COLO829 (cell line): ENCODE results near the gene CMYA5.
A peak's percentile ranks its signal among the peaks of the same experiment; 100 is the strongest.

ENCODE experiments used
- DNase-seq: peaks from one replicate; pipeline ENCODE4 v3.0.0; 2012; ENCODE audit warnings: low spot score

CMYA5 gene

DNA sequence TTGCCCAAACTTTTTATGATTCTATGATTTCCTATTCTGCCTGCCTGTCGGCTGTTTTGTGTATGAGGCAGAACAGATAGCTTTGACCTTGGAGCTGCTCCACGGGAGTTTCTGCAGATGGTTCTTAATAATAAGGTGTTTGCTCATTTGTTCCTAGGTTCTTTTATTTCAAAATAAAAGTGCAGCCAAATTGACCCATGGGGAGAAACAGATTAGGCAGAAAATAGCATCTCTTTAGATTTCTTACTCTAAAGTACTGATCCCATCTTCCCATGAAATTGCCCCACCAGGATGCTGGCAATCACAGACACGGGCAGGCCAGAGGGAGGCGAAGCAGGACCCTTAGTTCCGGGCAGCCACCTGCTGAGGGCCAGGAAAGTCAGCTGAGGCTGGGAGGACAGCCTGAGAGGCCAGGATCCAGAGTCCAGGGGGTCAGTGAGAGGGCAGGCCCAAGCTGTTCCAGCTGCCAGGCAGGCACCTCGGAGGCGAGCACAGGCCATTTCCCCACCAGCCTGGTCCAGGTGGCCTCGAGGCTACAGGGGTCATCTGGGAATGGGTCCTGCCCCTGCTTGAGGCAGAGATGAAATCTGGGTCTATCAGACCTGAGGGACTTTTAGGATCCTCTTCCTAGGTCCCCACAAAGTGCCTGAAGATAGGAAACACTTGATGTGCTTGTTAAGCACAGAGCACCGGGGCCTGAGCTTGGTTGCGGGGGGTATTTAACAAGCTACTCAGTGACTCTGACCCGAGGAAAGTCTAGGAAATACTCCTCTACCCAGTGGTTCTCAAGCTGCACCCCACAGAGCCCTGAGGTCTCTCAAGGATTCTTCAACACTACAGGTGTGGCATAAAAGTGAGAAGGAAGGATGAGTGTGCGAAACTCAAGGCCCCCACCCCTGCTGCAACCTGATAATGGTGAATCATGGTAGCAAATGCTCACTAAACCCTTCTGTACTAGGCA is 145.4 kb downstream of the CMYA5 start:
- no peak for DNase-seq

DNA sequence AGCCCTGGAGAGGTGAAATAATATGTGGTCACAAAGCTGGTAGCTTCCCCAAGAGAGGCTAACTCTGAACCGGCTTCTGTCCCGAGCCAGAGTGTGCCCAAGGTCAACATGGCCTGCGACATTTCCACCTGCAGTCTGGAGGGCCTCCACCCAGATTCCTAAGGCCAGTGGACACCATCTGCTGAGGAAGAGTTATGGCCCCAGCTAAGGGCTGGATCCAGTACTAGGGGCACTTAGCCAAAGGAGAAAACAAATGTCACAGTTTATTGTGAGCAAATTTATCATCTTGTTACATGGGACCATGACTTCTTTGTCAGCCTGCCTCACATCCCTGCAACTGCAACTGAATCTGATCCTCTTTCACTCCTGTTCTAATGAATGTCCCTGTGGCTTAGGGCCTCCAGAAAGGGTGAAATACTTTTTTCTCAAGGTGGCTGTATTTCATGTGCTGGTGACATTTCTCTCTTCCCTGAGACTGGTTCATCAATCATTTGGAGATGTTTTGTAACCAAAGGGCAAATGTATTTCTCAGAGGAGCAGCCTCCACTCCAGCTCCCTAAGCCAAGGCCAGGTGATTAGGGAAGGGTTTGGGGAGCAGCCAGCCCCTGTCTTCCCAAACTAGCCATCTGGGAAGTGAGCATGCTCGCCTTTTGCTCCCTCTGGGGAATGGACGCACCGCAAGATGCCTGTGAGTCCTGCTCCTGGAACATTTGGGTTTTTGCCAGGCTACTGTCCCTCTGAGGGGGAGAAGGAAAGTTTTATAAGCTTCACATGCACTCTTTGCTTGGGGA is 148.3 kb downstream of the CMYA5 start:
- DNase-seq, result no peak

DNA sequence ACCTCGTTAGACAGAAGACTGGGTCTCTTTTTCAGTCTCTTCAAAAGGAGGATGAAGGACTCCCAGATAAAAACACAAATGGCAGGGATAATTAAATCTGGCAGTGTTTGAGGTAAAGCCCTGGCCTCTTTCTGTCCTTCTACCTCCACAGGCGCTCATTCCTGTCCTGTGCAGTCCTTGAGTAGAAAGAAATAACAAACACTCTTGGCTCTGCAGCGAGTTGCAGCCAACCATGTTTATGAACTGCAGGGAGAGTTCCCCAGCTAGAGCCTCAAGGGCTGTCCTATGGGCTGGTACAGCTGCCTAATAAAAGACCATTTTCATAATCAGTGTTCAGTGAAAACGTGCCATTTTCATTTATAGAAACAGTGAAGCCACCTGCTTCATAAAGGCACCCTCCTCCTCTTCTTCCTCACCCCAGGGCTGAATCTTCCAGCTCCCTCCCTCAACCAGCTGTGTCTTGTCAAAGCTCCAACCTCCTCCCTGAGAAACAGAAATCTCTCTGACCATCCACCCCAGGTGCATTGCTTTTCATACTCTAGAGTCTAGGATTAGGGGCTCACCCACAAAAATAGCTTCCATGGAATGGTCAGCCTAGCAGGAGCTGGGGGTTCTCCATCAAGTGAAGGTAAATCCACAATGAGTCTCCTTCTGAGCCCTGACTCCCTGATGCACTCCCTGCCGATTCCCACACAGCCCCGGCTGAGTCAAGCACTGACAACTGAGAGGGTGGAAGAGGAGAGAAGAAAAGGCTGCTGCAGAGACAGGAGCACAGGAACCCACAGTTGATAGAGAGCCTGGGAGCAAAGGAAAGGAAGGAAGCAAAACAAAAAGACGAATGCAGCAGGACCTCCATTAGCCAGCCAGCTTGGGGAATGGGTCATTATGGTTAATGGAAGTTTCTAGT is 150.7 kb downstream of the CMYA5 start:
- no peak for DNase-seq

DNA sequence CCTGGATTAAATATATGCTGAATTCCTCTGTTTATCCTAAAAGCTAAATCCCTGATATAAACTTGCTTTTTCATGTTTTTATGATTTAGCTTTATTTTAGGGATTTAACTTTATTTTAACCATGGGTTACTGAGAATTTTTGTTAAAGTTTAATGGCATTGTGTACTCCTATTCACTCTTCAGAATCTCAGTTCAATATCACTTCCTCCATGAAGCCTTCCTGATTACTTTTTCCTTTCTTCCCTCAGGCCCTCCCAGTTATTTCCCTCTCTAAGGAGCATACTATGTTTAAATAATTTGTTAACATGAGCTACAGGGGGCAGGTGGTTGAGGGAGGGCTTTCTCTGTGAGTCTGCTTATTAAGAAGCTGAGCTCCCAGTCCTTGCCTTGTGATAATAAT is 151.5 kb downstream of the CMYA5 start:
- no peak for DNase-seq

DNA sequence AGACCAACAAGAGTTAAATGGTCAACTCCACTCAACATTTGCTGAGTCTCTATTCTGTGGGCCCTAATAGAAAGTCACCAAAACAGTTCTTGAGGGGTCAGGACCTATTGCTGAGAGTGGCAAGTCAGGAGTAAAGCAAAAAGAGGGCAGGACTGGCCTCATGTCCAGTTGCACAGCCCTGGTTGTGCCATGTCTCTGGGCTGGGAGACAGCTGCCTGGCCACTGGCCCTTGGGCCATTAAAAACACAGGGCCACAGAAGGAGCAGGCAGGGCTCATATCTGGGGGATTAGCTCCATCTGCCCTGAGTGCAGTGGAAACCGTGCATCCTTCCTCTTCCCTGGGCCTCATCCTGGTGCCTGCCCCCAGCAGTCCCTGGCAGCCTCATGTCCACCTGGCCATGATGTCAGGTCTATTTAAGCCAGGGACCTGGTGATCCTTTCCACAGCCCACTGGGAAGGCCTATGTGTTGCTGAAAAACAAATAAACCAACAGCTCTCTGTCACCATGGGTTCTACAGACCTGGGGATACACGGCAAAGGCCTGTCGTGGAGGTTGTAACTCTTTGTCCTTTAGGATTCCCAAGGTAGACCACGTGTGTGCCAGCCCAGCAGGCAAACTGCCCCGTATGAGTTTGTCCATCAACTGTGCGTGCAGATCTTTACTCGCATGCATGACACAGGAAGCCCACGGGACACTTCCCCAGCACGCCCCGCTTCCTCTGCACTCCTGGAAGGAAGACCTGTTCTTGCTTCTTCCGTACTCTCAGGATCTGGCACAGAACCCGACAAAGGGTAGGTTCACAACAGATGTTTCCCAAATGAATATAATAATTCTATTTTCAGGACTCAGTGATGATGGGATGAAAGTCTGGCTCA is 152.6 kb downstream of the CMYA5 start:
- DNase-seq, result no peak

DNA sequence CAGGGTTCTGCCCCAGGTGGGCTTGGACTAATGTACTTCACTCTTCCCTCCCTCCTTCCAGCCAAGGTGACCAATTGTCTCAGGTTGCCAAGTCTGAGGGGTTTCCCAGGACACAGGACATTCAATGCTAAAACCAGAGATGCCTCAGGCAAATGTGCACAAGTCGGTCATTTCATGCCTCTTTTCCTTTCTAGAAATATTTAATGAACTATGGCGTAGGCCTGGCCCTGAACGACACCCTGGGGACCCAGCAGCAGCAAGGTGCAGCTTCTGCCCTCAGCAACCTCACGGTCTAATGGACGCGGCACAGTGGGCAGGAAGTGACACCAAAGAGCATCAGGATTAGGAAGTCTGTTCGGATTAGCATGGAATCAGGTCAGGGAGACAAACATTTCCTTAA is 153.4 kb downstream of the CMYA5 start:
- DNase-seq, result no peak

DNA sequence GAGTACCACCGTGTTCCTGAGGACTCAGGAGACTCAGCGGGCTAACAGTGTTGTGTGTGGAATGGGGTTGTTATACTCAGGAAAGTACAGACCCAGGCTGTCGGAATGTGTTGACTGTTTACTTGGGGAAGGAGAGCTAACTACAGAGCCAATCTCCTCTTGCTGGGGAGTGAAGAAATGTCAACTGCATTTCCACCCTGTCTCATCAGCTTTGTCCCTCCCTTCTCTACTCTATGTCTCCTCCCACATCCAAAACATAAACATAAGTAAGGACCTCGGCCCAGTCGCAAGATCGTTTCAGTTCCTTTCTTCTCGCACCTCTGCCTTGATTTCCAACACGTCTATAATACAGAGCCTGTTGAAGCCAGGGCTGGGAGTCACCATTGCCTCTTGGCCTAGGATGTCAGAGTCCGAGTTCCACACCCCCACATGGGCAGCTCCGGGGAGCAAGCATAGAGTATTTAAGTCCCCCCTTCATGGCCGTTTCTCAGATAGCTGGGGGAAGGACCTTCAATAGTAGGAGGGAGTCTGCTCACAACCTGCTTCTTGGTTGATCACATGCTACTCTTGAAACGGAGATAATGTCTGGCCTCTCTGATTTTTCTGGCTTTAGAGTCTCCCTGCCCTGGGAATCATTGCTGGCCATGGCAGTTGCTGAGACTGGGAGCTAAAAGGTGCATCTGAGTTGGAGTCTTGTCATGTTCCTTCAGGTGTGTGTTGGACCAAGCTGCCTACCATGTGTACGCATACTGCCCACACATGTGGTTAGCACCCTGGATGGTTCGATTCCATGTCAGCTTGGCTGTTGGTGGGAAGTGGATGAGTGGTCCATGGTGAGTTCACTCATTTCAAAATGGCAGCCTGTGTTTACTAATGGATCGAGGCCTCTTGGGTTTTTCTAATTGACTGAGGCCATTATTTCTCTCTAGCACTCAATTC is 154.1 kb downstream of the CMYA5 start:
- no peak for DNase-seq

DNA sequence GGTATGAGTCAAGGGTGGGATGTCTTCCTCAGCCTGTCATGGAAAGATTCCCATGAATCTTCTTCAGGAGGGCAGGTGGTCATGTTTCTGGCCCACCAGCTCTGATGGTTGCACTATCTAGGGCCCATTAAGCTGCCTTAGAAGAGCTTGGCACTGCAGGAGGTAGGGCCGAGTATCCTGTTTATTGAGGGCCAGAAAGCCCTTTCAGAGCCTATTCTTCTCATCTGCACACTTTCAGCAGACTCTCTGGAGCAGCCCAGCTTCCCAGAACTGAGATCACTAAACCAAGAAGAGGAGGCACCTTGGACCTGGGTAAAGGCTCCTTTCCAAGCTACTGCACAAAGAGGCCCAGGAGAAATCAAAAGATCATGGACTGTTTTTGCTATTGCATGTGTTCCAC is 154.9 kb downstream of the CMYA5 start:
- no peak for DNase-seq

DNA sequence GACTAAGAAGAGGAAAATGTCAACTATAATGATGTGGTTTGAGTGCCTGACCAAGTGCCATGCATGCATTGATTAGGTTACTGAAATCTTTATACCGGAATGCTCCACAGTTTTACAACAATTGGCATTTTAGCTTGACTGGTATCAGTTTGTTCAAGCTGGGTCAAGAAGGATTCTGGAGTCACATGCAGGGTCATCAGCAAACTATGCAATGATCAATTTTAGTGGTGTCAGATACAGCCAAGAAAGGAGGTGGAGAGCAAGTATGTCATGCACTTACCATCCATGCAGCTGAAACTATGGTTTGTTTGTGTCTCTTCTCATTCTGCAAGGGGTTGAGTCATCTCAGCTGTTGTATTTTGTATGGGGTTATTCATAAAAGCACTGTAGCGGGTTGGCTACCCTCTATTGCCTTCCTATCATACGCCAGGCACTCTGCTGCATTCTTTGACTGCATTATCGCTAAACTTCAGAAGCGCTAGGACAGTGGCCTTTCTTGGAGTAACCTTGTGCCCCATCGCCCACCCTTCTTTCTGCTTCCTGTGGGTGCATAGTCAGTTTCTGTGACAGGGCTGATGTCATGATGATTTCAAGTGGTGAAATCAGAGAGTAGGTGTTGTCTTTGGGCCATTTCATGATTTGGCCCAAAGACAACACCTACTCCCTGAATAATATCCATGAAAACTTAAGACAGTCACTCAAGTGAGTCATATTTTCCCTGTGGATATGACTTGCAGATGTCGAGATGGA is 156.0 kb downstream of the CMYA5 start:
- DNase-seq, result peak; percentile 81

DNA sequence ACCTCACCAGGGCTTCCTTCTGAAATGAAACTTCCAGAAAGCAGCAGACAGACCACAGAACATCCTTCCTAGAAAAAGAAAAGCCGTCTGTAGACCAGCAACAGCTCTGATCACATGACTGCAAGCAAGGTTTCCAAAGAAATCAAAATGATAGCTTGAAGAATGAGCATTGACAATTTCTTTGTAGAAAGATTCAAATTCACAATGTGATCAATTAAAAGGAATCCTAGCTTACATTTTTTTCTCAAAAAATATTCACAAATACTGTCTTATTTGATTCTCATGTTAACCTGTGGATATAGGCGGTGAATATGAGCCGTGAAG is 156.5 kb downstream of the CMYA5 start:
- DNase-seq, result no peak

DNA sequence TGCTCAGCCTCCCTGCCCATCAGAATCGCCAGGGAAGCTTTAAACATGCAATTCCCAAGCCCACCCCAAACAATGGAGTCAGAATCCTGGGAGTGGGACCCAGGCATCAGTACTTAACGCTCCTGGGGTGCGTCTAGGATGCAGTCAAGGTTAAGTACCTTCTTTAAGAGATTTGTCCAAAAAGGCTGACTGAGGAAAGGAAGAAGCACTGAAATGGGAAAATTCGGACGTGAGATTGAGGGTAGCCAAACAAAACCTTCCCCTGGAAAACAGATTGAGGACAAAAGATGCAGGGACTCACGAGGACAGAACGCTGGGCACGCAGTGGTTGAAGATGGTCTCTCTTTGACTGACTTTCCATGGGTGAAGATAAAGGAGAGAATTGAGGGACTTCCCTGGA is 157.9 kb downstream of the CMYA5 start:
- DNase-seq, result no peak

DNA sequence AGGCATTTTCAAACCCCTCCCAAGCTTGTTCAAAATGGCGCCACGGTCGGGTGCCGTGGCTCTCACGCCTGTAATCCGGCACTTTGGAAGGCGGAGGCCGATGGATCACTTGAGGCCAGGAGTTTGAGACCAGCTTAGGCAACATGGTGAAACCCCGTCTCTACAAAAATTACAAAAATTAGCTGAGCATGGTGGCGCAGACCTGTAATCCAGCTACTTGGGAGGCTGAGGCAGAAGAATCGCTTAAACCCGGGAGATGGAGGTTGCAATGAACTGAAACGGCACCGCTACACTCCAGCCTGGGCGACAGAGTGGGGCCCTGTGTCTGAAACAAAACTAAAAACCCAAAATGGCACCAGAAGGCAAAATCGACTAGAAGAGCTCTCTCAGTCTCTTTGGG is 159.4 kb downstream of the CMYA5 start:
- DNase-seq, result no peak
